ENCODE measurements around the gene CDCA5.

The CDCA5 gene

GRCh38 chr11:65095427-65095826, 11.6 kb upstream of the CDCA5 start:
- TF ChIP-seq, protein P1, sequence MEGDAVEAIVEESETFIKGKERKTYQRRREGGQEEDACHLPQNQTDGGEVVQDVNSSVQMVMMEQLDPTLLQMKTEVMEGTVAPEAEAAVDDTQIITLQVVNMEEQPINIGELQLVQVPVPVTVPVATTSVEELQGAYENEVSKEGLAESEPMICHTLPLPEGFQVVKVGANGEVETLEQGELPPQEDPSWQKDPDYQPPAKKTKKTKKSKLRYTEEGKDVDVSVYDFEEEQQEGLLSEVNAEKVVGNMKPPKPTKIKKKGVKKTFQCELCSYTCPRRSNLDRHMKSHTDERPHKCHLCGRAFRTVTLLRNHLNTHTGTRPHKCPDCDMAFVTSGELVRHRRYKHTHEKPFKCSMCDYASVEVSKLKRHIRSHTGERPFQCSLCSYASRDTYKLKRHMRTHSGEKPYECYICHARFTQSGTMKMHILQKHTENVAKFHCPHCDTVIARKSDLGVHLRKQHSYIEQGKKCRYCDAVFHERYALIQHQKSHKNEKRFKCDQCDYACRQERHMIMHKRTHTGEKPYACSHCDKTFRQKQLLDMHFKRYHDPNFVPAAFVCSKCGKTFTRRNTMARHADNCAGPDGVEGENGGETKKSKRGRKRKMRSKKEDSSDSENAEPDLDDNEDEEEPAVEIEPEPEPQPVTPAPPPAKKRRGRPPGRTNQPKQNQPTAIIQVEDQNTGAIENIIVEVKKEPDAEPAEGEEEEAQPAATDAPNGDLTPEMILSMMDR (conservative IDR thresholded peaks at IDR 0.05) = no peak
- H3K27ac ChIP-seq = peak overlapping the region; percentile 100

DNA sequence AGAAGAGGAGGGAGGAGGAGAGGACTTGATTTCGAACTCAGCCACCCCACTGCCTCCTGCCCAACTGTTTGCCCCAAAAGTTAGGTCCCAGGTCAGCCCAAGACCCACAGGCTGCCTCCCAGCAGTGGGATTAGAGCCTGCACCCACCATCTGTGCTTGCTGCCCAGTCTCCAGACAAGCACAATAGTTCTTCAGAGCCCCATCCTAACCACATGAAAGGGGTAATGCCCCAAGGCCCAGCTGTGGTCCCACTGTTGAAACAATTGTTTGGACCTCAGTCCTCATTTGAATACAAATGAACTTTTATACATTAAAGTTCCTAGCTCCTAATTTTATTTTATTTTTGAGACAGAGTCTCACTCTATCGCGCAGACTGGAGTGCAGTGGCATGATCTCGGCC, 6.8 kb upstream of the CDCA5 start:
- H3K27ac ChIP-seq = no peak overlapping the region
- TF ChIP-seq, protein P1 (conservative IDR thresholded peaks at IDR 0.05) = no peak

DNA sequence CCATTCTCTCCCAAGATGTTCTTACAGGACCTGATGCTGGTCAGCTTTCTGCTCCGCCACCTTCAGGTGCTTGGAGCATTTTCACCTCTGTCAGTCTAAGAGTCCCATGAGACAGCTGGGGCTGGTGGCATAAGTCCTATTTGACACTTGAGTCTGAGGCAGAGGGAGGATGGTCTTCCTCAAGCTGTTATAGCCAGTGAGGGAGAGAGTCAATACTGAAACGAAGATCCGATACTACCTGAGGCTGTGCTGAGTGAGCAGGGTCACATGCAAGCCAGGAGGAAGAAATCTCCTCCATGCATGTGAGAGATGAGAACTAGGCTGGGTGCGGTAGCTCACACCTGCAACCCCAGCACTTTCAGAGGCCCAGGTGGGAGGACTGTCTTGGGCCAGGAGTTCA, 5.8 kb upstream of the CDCA5 start:
- TF ChIP-seq, protein P1 (conservative IDR thresholded peaks at IDR 0.05) = no peak
- H3K27ac ChIP-seq = no peak overlapping the region

GRCh38 chr11:65087827-65088226, 4.0 kb upstream of the CDCA5 start:
- TF ChIP-seq, protein P1 (conservative IDR thresholded peaks at IDR 0.05) = no peak
- no peak overlapping the region for H3K27ac ChIP-seq

DNA sequence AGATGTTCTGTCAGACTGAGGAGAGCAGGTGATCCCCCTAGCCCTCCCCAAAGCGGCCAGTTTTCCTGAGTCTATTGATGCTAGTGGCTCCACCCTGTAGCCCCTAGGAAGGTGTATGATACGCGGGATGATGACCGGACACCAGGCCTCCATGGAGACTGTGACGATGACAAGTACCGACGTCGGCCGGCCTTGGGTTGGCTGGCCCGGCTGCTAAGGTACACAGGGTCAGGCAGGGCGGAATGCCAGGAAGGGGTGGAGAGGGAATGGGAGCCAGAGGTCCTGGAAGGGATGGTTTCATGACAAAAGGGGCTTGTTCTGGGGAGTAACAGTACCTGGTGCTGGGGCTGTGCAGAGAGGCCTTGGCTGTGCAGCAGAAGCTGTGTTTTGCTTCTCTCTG, 3.4 kb upstream of the CDCA5 start:
- H3K27ac ChIP-seq = no peak overlapping the region
- TF ChIP-seq, protein P1 (conservative IDR thresholded peaks at IDR 0.05) = no peak

GRCh38 chr11:65086809-65087208, 3.0 kb upstream of the CDCA5 start:
- H3K27ac ChIP-seq = no peak overlapping the region
- TF ChIP-seq, protein P1 (conservative IDR thresholded peaks at IDR 0.05) = no peak

- H3K27ac ChIP-seq = no peak overlapping the region
- TF ChIP-seq, protein P1 (conservative IDR thresholded peaks at IDR 0.05) = no peak
Observed at GRCh38 chr11:65085446-65085845, 1.6 kb upstream of the CDCA5 start.

All from VCaP (cell line).